ENCODE measurements around the gene ELFN1.

Gene ELFN1

GRCh38 chr7:1745576-1746490 lies 75.8 kb downstream of the ELFN1 start:
- DNase-seq, result no peak

DNA sequence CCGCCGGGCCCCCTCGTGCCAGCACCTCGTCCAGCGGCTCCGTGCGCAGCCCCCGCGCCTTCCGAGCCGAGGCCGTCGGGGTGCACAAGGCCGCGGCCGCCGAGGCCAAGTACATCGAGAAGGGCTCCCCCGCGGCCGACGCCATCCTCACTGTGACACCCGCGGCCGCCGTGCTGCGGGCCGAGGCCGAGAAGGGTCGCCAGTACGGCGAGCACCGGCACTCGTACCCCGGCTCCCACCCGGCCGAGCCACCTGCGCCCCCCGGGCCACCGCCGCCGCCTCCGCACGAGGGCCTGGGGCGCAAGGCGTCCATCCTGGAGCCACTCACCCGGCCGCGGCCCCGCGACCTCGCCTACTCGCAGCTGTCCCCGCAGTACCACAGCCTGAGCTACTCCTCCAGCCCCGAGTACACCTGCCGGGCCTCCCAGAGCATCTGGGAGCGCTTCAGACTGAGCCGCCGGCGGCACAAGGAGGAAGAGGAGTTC lies 76.5 kb downstream of the ELFN1 start:
- no peak for DNase-seq

GRCh38 chr7:1747004-1747801 lies 77.1 kb downstream of the ELFN1 start:
- no peak for DNase-seq

- no peak for DNase-seq
Measured at GRCh38 chr7:1748076-1748838, 78.2 kb downstream of the ELFN1 start.

DNA sequence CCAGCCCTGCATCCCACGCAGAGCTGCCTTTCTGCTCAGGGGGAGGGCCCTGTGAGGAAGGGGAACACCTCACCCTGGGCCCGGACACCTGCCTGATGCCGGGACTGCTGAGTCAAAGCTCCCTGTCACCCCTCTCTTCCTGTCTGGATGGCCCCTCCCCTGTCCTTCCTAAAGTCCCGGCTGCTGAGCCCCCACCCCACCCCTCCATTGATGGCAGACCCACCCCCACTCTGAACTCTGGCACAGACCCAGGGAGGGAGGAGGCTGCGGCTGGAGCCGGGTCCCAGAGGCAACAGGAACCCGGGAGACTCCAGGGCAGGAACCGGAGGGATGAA lies 78.7 kb downstream of the ELFN1 start:
- DNase-seq, result no peak

DNA sequence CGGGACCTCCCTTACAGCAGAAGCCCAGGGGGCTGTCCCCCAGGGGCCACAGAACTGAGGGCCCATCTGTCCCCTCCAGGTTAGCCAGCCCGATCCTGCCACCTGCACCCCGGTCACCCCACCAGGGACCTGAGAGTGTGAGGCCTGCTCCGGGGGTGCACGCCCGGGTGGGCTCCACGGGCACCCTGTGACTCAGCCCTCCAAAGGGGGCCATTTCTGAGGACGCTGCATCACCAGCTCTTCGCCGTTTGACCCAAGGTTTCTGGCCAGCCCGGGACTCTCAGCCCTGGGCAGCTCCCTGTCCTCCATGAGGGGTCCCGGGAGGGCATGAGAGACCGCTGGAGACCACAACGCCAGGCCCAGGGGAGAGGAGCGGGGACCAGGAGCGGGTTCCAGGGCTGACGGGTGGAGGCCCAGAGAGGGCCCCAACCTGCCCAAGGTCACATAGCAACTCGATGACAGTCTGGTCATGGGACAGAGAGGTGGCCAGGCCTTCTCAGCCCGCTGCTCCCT lies 79.3 kb downstream of the ELFN1 start:
- DNase-seq, result no peak

GRCh38 chr7:1749864-1750466 lies 79.9 kb downstream of the ELFN1 start:
- no peak for DNase-seq

GRCh38 chr7:1750541-1751021 lies 80.5 kb downstream of the ELFN1 start:
- DNase-seq, result no peak

GRCh38 chr7:1752111-1752510 lies 82.0 kb downstream of the ELFN1 start:
- no peak for DNase-seq

DNA sequence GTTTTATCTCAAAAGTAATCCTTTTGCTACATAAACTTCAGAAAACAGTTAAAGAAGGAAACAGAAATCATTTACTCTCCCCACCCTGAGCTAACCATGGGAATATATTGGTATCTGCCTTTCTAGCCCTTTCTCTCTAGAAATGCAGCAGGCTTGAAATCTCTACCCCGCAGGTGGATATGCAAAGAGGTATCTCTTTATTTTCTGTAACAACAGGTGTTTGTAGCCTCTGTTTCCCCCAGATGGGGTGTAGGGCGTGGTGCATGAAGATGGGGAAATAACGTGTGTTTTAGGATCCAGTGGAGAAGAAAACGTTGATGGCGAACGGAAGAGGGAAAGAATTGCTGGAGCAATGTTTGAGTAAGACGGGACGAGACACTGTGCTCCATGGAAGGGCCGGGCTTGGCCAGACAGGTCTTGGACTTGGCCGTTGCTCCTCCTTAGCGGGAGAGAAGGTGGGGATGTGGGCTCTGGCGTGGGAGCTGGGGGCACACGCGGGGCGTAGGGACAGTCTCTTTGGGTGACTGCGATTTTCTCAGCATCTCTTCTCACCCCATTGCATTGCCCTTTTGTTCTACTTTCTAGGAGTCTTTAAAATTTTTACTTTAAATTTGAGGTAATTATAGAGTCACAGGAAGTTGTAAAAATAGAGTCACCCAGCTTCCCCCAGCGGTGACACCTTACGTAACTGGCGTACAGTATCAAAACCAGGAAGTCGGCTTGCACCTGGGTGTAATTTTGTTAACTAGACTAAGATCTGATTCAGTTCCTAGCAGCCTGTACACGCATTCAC lies 82.9 kb downstream of the ELFN1 start:
- no peak for DNase-seq

DNA sequence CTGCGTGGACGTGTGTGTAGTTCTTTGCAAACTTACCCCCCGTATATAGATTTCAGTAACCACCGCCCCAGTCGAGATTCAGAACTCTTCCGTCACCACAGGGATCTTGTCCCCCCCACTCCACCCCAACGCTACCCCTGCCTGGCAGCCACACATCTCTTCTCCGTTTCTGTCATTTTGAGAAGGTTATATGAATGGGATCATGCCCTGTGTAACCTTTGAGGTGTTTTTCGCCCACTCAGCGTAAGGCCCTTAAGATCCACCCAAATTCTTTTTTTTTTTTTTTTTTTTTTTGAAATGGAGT lies 83.4 kb downstream of the ELFN1 start:
- no peak for DNase-seq

DNA sequence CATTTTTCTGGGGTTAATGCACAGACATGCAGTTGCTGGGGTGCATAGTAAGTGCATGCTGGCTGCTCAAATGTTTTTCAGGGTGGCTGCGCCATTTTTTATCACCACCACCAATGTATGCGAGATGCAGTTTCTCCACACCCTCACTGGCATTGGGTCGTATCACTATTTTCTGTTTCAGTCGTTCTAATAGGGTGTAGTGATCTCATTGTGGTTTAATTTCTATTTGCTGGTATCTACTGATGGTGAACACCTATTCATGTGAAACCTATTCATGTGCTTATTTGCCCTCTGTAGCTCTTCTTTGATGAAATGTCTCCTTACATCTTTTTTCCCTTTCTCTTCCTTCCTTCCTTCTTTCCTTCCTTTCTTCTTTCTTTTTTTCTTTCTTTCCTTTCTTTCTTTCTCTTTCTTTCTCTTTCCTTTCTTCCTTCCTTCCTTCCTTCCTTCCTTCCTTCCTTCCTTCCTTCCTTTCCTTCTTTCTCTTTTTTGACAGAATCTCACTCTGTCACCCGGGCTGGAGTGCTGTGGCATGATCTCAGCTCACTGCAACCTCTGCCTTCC lies 84.3 kb downstream of the ELFN1 start:
- no peak for DNase-seq

DNA sequence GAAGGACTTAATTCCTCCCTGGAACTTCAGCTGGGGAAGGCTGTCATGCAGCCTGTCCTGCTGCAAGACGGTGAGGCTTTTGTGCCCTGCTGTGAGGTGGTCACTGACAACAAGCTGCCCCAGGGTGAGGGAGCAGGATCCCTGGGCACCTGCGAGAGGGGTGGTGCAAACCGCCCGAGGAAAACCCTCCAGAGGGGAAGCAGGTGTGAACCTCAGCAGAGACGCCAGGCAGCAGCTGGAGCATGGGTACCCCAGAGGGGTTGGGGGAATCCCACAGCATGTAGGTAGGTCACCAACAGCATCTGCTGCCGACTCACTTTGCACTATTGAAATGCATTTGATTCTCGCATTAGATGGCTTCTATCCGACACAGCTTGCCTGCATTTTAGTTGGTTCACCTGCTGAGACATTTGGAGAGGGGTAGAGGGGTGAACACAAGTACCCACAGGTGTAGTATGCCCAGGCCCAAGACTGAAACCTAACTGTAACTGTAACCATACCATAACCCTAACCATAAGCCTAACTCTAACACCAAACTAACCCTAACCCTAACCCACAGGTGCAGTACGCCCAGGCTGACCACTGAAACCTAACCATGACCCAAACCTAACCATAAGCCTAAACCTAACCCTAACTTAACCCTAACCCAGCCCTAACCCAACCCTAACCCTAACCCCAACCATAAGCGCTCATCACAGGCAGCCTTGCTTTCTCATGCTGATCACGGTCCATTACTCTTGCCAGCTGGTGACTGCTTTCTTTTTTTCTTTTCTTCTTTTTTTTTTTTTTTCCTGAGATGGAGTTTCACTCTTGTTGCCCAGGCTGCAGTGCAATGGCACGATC lies 85.9 kb downstream of the ELFN1 start:
- DNase-seq, result no peak

DNA sequence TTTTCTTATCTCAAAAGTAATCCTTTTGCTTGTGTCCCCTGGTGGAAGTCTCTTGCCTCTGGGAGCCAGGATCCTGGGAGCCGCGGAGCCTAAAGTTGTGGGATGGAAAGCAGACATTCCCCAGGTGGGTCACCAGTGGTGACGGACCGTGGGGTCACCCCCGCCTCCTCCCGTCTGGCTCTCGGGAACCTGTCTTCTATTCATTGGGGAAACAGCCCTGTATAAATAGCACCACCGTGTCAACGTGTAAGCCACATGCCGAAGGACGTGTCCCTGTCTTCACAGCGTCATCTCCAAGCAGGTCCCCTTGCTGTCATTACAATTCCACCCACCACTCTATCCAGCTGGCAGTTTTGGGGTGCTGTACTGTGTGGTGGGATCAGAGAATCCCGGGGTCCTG lies 87.5 kb downstream of the ELFN1 start:
- DNase-seq, result no peak

- DNase-seq, result peak; percentile 29
Measured at GRCh38 chr7:1758028-1758858, 88.2 kb downstream of the ELFN1 start.

DNA sequence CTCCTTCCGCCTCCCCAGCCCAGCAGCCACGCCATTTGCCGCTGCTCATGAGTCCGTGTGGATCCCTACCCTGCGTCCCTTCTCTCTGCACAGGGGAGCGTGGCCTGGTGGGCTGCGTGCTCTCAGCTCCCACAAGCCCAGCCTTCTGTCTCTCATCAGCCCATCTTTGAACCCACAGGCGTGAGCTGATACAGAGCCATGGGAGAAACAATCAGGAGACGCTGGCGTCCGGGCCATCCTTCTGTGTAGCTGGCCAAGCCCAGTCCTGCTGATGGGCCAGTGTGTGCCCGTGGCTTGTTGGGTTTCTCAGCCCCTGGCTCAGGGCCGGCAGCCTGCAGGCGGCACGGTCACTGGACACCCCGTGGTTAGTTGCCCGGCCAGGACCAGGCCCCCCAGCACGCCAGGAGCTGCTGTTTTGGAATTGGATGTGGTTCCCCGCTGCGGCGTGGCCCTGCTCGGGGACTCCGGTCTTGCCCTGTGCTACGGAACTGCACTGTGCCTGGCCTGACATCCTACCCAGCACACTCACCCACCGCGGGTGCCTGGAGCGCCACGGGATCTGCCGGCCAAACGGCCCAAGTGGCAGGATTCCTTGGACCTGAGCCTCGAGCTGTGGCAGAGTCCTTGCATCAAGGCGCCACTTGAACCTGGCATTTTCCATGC lies 88.9 kb downstream of the ELFN1 start:
- no peak for DNase-seq

DNA sequence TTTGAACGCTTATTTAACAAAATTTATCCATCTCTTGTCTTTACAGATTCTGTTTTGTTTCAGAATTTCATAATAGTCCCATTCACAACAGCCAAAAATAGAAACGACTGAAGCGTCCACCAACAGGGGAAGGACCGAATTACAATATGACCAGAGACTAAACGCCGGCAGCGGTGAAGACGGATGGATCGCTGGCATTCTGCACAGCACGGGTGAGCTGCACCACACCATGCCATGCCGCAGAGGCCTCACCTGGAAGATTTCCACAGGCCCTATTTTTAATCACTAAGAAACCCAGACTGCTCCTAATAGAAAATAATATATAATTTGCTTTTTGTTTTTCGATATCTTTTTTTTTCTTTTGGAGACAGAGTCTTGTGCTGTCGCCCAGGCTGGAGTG lies 91.0 kb downstream of the ELFN1 start:
- no peak for DNase-seq

- no peak for DNase-seq
Measured at GRCh38 chr7:1761774-1762173, 91.7 kb downstream of the ELFN1 start.
